GM19240 (cell line): ENCODE measurements around the gene SPHK1.

Experiments used
- DNase-seq: peaks from one replicate; pipeline ENCODE4 v3.0.0; 2011; ENCODE audit warnings: low spot score; ENCODE audit not compliant: insufficient read length

Gene SPHK1

DNA sequence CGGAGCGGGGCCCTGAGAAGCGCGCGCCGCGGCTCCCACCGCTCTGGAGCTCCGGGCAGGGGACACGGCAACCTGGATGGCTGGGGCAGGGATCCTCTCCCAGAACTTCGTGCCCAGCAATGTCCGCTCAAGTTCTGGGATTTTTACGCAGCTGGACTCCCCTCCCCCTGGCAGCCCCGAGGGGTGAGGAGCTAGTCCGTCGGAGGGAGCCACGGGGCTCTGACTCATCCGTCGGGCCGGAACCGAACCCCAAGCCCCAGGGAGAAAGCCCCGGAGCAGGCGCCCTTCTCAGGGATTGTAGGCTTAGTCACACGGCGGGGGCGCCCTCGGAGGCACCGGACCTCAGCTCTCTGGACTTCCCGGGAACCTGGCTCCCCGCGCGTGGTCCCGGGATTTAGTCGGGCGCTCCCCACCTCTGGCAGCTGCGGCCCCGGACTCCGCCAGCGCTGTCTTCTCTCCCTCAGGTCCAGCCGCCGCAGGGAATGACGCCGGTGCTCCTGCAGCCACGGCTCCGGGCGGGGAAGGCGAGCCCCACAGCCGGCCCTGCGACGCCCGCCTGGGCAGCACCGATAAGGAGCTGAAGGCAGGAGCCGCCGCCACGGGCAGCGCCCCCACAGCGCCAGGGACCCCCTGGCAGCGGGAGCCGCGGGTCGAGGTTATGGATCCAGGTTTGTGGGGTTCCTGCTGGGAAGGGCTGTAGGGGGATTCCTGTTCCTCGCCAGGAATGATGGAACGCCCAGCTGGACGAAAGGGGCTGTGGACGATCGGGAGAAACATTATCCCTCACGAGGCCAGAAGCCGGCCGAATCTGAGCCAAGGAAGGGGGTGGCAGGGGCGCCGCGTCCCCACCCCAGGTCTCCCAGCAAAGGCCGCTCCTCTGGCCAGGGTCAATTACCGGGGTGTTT is 830 bp downstream of the SPHK1 start:
- DNase-seq: no peak

DNA sequence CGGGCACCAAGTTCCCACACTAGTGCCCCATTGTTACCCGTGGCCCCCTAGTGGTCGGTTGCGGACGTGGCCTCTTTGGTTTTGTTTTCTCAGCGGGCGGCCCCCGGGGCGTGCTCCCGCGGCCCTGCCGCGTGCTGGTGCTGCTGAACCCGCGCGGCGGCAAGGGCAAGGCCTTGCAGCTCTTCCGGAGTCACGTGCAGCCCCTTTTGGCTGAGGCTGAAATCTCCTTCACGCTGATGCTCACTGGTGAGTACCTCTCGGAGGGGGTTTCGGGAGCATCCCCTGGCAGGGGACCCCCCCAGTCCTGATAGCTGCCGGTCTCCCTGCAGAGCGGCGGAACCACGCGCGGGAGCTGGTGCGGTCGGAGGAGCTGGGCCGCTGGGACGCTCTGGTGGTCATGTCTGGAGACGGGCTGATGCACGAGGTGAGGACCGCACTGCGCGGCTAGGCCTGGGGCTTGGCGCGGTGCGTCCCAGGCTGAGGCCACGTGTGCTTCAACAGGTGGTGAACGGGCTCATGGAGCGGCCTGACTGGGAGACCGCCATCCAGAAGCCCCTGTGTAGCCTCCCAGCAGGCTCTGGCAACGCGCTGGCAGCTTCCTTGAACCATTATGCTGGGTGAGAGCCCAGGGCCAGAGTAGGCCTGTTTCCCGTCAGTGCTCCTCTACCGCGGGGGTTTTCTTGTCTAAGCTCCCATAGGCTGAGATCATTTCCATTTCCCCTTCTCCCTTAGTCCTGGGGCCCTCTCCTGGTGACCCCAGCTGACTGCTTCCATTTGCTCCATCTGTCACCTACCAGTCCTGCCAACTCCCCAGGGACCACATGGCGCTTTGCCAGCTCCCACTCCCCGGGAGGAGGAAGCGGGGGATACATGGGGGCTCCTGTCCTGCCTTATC is 1.7 kb downstream of the SPHK1 start:
- DNase-seq: peak; percentile 87

DNA sequence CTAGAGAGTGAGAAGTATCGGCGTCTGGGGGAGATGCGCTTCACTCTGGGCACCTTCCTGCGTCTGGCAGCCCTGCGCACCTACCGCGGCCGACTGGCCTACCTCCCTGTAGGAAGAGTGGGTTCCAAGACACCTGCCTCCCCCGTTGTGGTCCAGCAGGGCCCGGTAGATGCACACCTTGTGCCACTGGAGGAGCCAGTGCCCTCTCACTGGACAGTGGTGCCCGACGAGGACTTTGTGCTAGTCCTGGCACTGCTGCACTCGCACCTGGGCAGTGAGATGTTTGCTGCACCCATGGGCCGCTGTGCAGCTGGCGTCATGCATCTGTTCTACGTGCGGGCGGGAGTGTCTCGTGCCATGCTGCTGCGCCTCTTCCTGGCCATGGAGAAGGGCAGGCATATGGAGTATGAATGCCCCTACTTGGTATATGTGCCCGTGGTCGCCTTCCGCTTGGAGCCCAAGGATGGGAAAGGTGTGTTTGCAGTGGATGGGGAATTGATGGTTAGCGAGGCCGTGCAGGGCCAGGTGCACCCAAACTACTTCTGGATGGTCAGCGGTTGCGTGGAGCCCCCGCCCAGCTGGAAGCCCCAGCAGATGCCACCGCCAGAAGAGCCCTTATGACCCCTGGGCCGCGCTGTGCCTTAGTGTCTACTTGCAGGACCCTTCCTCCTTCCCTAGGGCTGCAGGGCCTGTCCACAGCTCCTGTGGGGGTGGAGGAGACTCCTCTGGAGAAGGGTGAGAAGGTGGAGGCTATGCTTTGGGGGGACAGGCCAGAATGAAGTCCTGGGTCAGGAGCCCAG is 2.8 kb downstream of the SPHK1 start:
- no peak for DNase-seq

DNA sequence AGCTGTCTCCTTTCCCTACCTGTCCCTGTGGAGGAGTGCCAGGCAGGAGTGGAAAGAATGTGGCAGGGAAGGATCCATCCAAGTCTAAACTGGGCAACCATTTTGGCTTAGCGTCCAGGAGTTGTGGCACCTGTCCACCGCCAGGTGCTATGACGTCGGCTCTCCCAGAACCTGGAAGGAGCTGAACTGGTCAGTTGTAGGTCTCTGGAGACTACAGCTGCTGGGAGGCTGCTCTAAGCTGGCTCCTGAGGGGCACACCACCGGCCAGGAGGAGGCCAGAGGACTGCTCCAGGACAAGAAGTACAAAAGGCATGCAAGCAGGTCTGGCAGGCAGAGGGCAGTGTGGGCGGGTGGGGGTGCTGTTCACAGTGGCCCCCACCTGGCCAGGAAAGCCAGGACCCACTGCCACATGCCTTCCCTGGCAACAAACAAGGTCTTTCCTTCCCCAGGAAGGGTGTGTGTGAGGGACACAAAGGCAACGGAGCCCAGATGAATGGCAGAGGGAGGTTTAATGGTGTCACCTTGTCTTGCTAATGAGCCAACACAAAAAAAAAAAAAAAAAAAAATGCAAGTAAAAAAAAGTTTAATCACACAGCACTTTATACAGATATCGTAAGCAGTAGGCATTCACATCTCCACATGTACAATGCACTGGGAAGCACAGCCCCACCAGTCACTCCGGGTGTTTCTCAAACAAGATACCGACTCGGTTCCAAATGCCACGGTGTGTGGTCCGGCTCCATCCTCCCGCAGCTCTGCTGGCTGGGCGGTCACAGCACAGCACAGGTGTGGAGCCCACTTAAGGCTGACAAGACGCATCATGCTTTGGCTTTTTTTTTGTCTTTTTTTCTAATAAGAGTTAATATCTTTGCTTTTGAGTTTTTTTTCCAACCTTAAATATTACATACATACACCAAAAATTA is 4.8 kb downstream of the SPHK1 start:
- no peak for DNase-seq

DNA sequence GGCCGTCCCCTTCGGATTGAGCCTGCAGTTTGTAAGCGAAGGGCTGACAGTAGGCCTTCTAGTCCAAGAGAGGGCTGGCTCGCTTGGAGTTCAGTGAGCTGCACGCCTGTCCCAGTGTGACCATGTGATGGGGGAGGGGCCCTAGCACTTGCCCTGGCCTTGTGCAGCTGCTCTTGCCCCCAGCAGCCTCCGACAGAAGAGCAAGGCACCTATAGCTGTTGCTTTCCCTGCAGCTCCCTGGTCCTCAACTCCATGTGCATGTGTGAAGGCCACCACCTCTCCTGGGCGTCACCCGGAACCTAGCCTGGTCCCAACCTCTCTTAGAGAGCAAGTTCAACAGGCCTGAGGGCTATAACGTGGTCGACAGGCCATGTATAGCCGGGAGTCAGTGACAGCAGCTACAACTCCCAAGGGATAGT is 5.6 kb downstream of the SPHK1 start:
- no peak for DNase-seq

DNA sequence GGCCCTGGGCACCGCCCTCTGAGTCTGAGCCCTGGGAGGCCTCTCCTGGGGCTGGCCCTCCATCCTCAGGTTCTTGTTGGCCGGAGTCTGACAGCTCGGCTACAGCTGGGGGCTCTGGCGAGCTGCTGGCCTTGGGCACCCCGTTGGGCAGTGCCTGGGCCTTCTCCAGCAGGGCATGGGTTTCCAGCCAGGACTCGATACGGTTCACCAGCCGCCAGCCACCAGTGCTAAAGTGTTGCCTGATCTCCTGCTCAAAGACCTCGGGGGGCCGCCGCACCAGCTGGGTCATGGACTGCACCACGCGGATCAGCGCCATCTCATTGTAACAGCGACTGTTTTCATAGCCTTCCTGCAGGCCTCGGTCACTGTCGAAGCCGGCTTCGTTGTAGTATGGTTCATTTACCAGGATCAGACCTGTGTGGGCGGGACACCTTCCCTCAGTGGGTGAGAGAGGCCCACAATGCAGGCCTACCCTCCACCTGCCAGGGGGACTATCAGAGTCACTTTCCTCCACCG is 6.8 kb downstream of the SPHK1 start:
- DNase-seq: no peak

DNA sequence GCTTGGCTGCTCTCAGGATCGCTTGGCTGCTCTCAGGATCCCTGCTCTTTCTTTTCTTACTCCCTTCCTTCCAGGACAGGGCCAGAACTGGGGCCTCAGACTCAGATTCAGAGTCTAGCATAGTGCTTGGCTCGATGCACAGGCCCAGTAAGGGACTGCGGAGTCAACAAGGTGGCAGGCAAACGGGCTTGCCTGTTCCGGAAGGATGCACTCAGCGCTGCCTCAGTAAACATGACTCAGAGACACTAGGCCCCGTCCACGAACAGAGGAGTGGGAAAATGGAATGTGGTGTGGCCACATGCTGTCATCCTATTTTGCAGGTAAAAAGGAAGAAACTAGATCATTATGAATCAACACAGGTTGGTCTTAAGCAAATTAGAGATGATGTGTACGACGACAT is 9.8 kb downstream of the SPHK1 start:
- DNase-seq: no peak

DNA sequence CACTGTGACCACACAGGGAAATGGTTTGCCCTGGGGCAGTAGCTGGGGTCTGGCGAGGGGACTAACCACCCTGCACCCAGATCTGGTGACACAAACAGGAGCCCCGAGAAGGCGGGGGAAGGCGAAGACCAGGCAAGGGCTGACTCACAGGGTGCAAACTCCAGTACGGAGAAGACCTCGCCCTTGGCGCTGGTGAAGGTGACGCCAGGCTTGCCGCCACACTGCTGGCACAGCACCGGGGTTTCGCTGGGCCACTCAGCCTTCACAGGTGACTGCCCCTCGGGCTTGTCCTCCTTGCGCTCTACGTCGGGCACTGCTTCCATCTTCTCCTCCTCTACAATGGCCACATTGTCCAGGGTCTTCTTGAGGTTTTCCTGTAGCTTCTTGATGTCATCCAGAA is 11.6 kb downstream of the SPHK1 start:
- no peak for DNase-seq

DNA sequence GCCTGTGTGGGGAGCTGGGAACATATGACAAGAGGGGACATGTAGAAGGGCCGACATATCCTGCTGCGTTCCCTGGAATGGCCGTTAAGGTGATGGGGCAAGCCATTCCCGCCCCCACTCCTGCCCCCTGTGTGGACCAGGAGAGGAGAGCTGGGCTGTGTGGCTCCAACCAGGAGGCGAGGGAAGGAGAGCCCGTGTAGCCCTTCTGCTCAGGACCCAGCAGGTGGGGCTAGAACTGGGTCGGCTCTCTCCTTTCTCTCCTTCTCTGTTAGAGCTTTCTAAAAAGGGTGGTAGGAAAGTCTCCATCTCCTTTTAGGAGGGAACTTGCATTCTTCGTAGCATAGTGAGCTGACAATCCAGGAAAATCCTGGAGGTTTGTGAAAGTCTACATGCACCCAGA is 12.8 kb downstream of the SPHK1 start:
- no peak for DNase-seq

DNA sequence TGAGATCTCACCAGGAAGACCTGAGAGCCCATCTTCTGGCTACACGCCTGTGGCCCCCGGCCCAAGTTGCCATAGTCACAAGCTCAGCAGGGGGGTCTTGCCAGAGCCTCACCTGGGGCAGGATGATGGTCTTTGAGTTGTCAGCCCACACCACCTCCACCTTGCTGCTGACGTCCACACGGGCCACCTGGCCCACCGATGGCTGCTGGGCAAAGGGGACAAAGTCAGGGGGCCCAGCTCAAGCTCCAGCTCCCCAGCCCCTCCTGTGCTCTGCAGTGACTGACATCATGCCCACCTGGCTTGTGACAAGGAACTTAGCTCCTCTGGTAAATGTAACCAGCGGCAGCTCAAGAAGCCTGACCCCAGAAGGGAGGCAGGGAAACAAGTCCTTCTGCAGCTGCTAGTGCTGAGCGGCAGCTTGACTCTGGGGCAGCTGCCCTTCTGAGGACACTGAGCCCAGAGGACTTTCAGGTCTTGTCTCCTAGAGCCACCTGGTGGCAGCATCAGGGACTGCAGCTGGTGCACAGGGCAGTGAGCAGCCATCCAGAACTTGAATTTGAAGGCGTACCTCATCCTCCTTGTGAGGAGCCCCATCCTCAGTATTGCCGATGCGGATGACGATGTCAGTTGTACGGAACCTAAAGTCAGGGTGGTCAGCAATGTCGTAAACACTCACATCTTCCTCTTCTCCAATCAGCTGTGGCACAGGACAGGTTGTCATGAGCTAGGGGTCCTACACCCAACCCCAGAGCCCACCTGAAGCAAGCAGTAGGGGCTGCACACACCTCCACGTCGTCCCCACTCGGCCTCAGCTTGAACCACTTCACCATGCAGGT is 13.5 kb downstream of the SPHK1 start:
- DNase-seq: peak; percentile 72

DNA sequence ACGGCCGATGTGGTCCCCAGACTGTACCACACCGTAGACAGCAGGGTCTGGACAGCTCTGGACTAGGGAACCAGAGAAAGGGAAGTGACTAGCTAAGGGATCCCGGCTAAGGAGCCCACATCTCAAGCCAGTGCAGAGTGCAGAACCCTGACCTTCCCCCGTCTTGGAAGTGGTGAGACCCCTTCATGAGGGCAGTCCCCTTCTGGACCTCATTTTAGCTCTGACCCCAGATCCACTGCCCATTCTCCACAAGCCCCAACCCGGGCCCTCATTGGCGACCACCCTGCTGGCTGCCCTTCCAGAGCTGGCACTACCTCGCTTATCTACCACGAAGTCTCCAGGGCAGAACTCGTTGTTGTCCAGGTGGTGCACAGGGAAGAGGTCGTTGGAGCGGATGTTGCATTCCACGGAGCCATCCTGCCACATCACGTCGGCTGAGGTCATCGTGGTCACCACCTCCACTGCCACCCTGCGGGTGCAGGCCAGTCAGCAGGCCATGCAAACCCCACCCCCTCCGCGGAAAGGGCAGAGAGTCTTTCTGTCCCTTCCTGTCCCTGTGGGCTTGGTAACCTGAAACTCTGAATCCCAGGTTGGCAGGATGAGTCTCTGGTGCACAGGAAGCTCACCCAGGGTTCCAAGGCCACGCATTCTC is 14.2 kb downstream of the SPHK1 start:
- no peak for DNase-seq

DNA sequence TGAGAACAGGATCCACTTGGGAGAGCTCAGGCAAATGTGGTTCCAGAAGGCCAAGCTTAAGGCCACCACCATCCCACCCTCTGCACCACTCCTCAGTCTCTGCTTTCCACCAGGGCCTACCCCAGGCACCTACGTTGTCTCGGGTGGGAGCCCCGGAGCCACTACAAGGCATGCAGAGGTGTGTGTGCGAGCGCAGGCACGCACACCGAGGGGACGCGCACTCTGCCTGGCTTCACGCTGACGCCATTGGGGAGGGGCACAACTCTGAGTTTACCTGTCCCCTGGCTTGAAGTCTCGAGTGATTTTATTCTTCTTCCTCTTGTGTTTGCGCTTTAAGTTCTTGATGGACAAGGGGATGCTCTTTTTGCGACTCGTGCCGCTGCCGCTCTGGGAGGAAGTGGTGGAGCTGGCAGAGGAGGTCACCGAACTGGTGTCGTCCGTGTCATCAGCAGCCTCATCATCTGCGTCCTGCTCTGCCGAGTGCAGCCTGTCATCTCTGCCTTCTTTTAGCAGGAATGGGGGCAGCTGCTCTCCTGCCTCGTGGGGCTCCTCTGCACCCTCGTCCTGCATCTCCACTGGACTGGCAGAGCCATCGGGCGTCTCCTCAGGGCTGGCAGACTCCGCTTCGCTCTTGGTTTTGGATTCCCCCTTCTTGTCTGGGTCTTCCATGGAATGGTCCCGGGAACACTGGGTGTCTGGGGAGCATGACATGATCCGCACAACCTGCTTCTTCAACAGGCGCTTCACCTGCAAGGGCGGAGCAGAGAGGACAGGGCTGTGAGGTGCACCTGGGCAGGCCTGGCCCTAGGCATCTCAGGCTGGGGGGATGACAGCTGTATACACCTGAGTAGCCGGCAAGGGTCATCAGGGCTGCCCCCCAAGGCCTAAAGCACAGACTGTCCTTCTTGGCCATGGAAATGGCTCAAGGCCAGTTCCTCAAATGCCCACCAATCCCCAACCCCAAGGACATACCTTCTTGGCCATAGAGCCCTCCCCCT is 15.1 kb downstream of the SPHK1 start:
- DNase-seq: no peak

DNA sequence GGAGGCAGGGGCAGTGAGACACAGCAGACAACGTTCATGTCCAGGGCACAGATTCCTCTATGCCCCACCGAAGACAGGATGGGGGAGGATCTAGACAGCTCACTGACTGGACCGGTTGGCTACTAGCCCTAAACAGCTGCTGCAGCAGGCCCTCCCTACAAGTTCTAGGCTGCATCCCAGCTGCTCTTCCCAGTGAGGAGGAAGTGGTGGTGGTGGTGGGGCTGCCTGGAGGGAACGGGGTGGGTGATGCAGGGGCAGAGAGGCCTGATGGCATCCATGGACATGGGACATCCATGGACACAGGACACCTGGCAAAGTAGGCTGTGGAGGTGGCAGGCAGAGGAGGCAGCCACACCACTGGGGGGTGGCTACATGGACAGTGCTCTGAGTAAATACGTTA is 18.3 kb downstream of the SPHK1 start:
- DNase-seq: no peak

DNA sequence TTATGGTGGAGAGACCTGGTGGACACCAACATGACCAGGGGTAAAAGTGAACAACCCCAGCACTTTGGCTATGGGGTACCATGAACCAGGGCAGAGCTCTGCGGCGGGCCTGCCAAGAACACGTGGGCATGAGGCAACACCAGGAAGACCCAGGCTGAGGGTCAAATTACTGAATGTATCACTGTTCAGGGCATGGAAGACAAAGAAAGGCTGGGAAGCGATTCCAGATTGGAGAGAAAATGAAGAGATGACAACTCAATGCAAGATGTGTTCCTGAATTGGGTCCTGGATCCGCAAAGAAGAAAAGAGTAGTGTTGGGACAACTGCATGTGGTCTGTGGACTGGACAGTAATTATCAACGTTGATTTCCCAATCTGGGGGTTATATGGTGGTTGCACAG is 19.8 kb downstream of the SPHK1 start:
- no peak for DNase-seq

DNA sequence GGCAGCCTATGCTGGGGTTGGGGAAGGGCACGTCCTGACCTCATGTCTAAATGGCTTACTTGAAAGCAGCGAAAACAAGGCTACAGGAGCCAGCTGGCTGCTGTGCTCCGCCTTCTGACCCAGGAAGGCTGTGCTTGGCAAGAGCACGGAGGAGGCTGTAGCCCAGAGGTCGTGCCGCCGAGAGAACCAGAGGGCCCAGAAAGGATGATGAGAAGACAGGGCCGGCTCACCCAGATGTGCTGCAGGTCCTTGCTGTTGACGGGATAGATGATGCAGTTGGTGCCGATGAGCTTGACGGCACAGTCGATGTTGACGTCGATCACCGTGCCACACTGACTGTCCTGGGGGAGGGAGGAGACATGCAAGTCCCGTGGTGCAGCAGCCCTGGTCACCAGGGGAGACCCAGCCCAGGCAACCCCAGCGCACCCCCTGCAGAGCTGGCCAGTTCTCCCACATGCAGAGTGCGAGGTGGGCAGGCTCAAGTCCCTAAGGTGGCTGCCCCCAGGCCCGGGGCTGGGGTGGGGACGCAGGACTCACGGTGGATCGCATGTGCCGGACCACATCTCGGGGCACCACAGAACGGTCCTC is 20.7 kb downstream of the SPHK1 start:
- DNase-seq: no peak

DNA sequence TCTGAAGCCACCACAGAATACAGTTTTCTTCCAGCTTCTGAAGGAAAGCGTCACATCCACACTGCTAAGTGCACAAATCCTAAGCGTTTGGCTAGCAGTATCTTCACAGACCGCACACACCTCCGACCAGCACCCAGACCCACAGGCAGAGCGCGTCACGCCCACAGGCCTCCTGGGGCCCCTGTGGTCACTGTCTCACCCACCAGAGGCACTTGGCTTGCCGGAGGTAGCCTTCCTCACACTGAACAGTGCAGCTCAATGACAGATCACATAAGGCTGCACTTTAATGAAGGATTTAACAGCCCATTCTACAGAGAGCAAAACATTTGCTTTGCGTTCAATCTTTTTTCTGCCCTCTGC is 21.2 kb downstream of the SPHK1 start:
- DNase-seq: no peak

DNA sequence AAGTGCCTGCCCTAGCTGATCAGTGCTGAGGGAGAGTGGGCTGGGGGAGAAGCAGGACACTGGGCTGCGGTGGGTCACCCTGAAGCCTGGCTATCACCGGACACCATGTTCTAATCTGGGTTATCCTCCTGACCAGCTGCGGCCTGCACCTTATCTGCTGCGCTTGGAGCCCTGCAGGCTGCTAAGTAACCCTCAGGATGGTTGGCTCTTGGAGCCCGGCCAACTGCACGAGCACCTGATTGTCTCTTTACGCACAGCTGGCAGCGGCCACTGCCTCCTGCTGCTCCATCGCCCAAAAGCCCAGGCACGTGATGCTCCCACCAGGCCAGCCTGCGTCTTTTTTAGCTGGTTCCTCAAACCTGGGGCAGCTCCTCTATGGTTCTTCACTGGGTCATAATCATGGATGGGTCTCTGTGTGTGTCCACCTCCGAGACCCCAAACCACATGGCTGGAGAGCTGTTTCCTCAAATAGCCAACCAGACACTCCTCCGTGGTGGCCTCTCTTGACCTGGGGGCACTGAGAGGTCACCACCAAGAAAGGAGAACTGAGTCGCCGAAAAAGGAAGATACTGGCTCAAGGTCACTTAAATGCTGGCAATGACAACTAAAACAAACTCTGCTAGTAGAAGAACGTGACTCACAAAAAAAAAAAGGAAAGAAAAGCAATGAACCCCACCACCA is 21.7 kb downstream of the SPHK1 start:
- no peak for DNase-seq
